KMS-11 (cell line): ENCODE data around the gene RBAK.
"Not testable (repeated sequence)": the region's sequence is repeated elsewhere in the genome, so short reads cannot be mapped to it uniquely, and the experiment has no call there.

ENCODE experiments used
- H2AFZ ChIP-seq: fragments of 200-600 bp; sonication (generic); 2 replicates; pipeline ENCODE4 v1.6.1; 2016; ENCODE audit warnings: antibody characterized with exemption, mixed run types, low read depth
- H3K27ac ChIP-seq: fragments of 200-600 bp; sonication (generic); 2 replicates; pipeline ENCODE4 v1.6.1; 2016; ENCODE audit warnings: mild to moderate bottlenecking, mixed run types
- H3K27me3 ChIP-seq: fragments of 200-600 bp; sonication (generic); 2 replicates; pipeline ENCODE4 v1.6.1; 2017; ENCODE audit warnings: mild to moderate bottlenecking, low read depth, mixed run types, moderate library complexity; ENCODE audit not compliant: insufficient read depth
- H3K36me3 ChIP-seq: fragments of 200-600 bp; sonication (generic); 2 replicates; pipeline ENCODE4 v1.6.1; 2017; ENCODE audit warnings: mild to moderate bottlenecking, mixed run types; ENCODE audit not compliant: insufficient read depth
- H3K4me1 ChIP-seq: fragments of 200-600 bp; sonication (generic); 2 replicates; pipeline ENCODE4 v1.6.1; 2016; ENCODE audit warnings: mild to moderate bottlenecking, low read depth, mixed run types; ENCODE audit not compliant: poor library complexity, severe bottlenecking
- H3K4me2 ChIP-seq: fragments of 200-600 bp; sonication (generic); 2 replicates; pipeline ENCODE4 v1.7.0; 2016; ENCODE audit warnings: mild to moderate bottlenecking, mixed run types
- H3K4me3 ChIP-seq: fragments of 200-600 bp; sonication (generic); IDR thresholded peaks from 2 replicates; pipeline ENCODE4 v1.6.1; 2017; ENCODE audit warnings: low read depth, low read length, mixed read lengths; ENCODE audit not compliant: insufficient read depth
- H3K79me2 ChIP-seq: fragments of 200-600 bp; sonication (generic); 2 replicates; pipeline ENCODE4 v1.6.1; 2016; ENCODE audit warnings: low read depth, mixed run types; ENCODE audit not compliant: insufficient read depth
- H3K9ac ChIP-seq: fragments of 200-600 bp; sonication (generic); 2 replicates; pipeline ENCODE4 v1.6.1; 2016; ENCODE audit warnings: mild to moderate bottlenecking, mixed run types
- H4K20me1 ChIP-seq: fragments of 200-600 bp; sonication (generic); 2 replicates; pipeline ENCODE4 v1.6.1; 2016; ENCODE audit warnings: mild to moderate bottlenecking, mixed run types; ENCODE audit not compliant: insufficient read depth
- TF ChIP-seq, protein P1 (sequence below): fragments of 200-600 bp; sonication (generic); conservative IDR thresholded peaks from 2 replicates; pipeline ENCODE4 v1.6.1; 2017; ENCODE audit warnings: low read depth, mild to moderate bottlenecking, antibody characterized with exemption, low read length, moderate library complexity, mixed read lengths

The RBAK gene

DNA sequence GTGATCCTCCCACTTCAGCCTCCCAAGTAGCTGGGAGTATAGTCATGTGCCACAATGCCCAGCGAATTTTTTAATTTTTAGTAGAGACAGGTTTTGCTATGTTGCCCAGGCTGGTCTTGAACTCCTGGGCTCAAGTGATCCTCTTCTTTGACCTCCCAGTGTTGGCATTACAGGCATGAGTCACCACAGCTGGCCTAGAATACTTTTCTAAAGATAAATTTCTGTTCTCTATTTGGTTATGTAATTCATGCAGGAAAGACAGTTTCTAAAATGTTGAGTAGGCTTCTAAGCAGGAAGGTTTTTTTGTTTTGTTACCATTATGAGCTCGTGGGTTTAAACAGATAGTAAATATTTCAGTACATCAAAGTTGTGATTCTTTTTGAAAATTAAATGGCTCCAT is 5.0 kb downstream of the RBAK start:
- no peak overlapping the region for H3K4me2 ChIP-seq
- no peak overlapping the region for H2AFZ ChIP-seq
- H3K79me2 ChIP-seq: no peaks in the 10 kb centered on the region; the same call in 1 of the 2 replicates
- H3K27me3 ChIP-seq: no peaks in the 10 kb centered on the region
- H3K27ac ChIP-seq: no peak overlapping the region
- H3K36me3 ChIP-seq: peaks cover 4% of the 10 kb centered on the region; the same call in 1 of the 2 replicates
- no peaks in the 10 kb centered on the region for H4K20me1 ChIP-seq
- TF ChIP-seq, protein P1, sequence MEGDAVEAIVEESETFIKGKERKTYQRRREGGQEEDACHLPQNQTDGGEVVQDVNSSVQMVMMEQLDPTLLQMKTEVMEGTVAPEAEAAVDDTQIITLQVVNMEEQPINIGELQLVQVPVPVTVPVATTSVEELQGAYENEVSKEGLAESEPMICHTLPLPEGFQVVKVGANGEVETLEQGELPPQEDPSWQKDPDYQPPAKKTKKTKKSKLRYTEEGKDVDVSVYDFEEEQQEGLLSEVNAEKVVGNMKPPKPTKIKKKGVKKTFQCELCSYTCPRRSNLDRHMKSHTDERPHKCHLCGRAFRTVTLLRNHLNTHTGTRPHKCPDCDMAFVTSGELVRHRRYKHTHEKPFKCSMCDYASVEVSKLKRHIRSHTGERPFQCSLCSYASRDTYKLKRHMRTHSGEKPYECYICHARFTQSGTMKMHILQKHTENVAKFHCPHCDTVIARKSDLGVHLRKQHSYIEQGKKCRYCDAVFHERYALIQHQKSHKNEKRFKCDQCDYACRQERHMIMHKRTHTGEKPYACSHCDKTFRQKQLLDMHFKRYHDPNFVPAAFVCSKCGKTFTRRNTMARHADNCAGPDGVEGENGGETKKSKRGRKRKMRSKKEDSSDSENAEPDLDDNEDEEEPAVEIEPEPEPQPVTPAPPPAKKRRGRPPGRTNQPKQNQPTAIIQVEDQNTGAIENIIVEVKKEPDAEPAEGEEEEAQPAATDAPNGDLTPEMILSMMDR: no peak
- no peak overlapping the region for H3K9ac ChIP-seq
- no peak overlapping the region for H3K4me3 ChIP-seq
- H3K4me1 ChIP-seq: no peaks in the 10 kb centered on the region

DNA sequence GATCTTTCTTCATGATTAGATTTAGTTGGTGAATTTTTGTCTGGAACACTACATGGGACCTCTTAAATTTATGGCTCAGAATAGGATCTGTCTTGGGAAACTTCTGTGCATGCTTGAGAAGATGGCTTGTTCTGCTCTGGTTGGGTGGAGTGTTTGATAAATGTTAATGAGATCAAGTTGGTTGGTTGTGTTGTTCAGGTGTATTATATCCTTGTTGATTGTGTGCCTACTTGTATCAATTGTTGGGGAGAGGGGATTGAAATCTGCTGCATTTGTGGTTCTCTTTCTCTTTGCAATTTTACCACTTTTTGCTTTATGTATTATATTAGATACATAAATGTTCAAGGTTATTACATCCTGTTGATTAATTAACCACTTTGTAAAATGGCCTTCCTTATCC is 6.1 kb downstream of the RBAK start:
- not testable (repeated sequence) for H3K4me1 ChIP-seq, H3K36me3 ChIP-seq

DNA sequence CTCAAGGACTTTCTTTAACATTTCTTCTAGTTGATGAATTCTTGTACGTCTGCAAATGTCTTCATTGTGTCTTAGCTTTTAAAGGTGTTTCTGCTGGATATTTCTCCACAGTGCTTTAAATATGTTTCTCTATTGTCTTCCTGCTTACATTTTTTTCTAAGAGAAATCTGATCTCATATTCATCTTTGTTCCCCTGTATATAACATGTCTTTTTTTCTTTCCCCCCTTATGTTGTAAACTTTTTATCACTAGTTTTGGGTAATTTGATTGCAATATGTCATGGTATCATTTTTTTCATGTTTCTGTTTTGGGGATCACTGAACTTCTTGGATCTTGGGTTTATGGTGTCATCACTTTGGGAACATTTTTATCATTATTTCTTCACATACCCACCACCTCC is 7.5 kb downstream of the RBAK start:
- H3K27me3 ChIP-seq: no peaks in the 10 kb centered on the region
- H3K27ac ChIP-seq: no peak overlapping the region
- no peak overlapping the region for H3K4me3 ChIP-seq
- no peak overlapping the region for H3K4me2 ChIP-seq
- H3K79me2 ChIP-seq: no peaks in the 10 kb centered on the region; the same call in 1 of the 2 replicates
- H3K9ac ChIP-seq: no peak overlapping the region
- H4K20me1 ChIP-seq: no peaks in the 10 kb centered on the region
- TF ChIP-seq, protein P1: no peak
- H3K36me3 ChIP-seq: peaks cover 4% of the 10 kb centered on the region; the same call in 1 of the 2 replicates
- H3K4me1 ChIP-seq: no peaks in the 10 kb centered on the region
- H2AFZ ChIP-seq: no peak overlapping the region

More for the DNA sequence above, 6.1 kb downstream of the RBAK start:
- H3K4me3 ChIP-seq, H3K79me2 ChIP-seq, H4K20me1 ChIP-seq, H3K27me3 ChIP-seq, H3K27ac ChIP-seq, H3K9ac ChIP-seq, H3K4me2 ChIP-seq, H2AFZ ChIP-seq: not testable (repeated sequence)

DNA sequence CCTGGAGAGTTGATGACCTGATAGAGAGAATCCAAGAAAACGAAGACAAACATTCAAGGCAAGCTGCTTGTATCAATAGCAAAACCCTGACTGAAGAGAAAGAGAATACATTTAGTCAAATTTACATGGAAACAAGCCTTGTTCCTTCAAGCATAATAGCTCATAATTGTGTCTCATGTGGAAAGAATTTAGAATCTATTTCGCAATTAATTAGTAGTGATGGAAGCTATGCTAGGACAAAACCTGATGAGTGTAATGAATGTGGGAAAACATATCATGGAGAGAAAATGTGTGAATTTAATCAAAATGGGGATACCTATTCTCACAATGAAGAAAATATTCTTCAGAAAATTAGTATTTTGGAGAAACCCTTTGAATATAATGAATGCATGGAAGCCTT is 18.0 kb downstream of the RBAK start:
- Histone ChIP-seq H4K20me1 (no peaks in the 10 kb centered on the region), H3K4me2 (no peak overlapping the region), H3K27me3 (no peaks in the 10 kb centered on the region), H3K9ac (no peak overlapping the region), H3K4me3 (no peak overlapping the region), H2AFZ (no peak overlapping the region), H3K4me1 (no peaks in the 10 kb centered on the region), H3K79me2 (no peaks in the 10 kb centered on the region), H3K36me3 (peaks cover 36% of the 10 kb centered on the region; the same call in 1 of the 2 replicates), H3K27ac (no peak overlapping the region)
- TF ChIP-seq, protein P1: no peak

DNA sequence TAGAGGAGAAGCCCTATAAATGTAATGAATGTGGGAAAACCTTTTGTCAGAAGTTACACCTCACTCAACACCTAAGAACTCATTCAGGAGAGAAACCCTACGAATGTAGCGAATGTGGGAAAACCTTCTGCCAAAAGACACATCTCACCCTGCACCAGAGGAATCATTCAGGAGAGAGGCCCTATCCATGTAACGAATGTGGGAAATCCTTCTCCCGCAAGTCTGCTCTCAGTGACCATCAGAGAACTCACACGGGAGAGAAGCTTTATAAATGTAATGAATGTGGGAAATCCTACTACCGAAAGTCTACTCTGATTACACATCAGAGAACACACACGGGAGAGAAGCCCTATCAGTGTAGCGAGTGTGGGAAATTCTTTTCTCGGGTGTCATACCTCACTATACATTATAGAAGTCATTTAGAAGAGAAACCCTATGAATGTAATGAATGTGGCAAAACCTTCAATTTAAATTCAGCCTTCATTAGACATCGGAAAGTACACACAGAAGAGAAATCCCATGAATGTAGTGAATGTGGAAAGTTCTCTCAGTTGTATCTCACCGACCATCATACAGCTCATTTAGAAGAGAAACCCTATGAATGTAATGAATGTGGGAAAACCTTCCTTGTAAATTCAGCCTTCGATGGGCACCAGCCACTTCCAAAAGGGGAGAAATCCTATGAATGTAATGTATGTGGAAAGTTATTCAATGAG is 18.9 kb downstream of the RBAK start:
- Histone ChIP-seq H3K27me3 (no peaks in the 10 kb centered on the region), H3K4me1 (no peaks in the 10 kb centered on the region), H3K27ac (no peak overlapping the region), H3K79me2 (no peaks in the 10 kb centered on the region), H3K4me2 (no peak overlapping the region), H2AFZ (no peak overlapping the region), H3K9ac (no peak overlapping the region), H3K4me3 (no peak overlapping the region), H4K20me1 (no peaks in the 10 kb centered on the region), H3K36me3 (peaks cover 36% of the 10 kb centered on the region; the same call in 1 of the 2 replicates)
- TF ChIP-seq, protein P1: no peak
